HEK293 (cell line): ENCODE data around the gene PGGT1B.

Source experiments
- CTCF ChIA-PET: fragments of 350-600 bp; formaldehyde crosslinking; extraction: SDS; loops from one replicate; lab custom pipeline; 2021; ENCODE audit warnings: antibody characterized with exemption; lab: Yijun Ruan, JAX
- POLR2A ChIA-PET: fragments of 300-600 bp; formaldehyde crosslinking; extraction: SDS; loops from one replicate; lab custom pipeline; 2020; ENCODE audit warnings: antibody characterized with exemption, inconsistent platforms; lab: Yijun Ruan, JAX
- H3K27ac ChIP-seq: fragments of 200-500 bp; sonication (Bioruptor generic); 2 replicates; pipeline ENCODE4 v1.5.1; 2014; ENCODE audit warnings: low read depth, low read length, control low read depth, inconsistent platforms; ENCODE audit errors: extremely low read depth
- H3K36me3 ChIP-seq, 2 experiments: fragments of 200-500 bp in 1 of 2; sonication (Bioruptor generic) in 1 of 2; 1 replicate in 1 of 2; 2 replicates in 1 of 2; pipeline ENCODE4 v1.5.1; 2014 to 2017; ENCODE audit warnings: inconsistent platforms in 2 of 2, low read length in 2 of 2; ENCODE audit not compliant: control insufficient read depth in 2 of 2, insufficient read depth in 1 of 2
- H3K4me1 ChIP-seq: fragments of 200-500 bp; sonication (Bioruptor generic); 2 replicates; pipeline ENCODE4 v1.5.1; 2014; ENCODE audit warnings: mild to moderate bottlenecking, low read length, inconsistent platforms; ENCODE audit not compliant: control insufficient read depth, insufficient read depth
- H3K4me3 ChIP-seq: 2 replicates; pipeline ENCODE4 v1.5.1; 2011; ENCODE audit warnings: low read depth, mild to moderate bottlenecking, control low read depth, low read length, moderate library complexity
- H3K9me3 ChIP-seq: fragments of 200-500 bp; sonication (Bioruptor generic); 2 replicates; pipeline ENCODE4 v1.5.1; 2014; ENCODE audit warnings: low read depth, low read length, inconsistent platforms; ENCODE audit not compliant: control insufficient read depth, insufficient read depth
- BCL11A ChIP-seq: fragments of 450-650 bp; formaldehyde crosslinking; IDR thresholded peaks from 2 replicates; pipeline ENCODE4 v1.5.1; 2016; ENCODE audit warnings: low read depth, missing biosample characterization, missing genetic modification characterization
- KLF17 ChIP-seq: fragments of 450-650 bp; formaldehyde crosslinking; IDR thresholded peaks from 2 replicates; pipeline ENCODE4 v1.5.1; 2016; ENCODE audit warnings: missing biosample characterization, missing genetic modification characterization
- SP3 ChIP-seq: fragments of 450-650 bp; formaldehyde crosslinking; IDR thresholded peaks from 2 replicates; pipeline ENCODE4 v1.5.1; 2016; ENCODE audit warnings: missing biosample characterization, missing genetic modification characterization
- SP7 ChIP-seq: fragments of 450-650 bp; formaldehyde crosslinking; IDR thresholded peaks from 2 replicates; pipeline ENCODE4 v1.5.1; 2016; ENCODE audit warnings: missing biosample characterization, missing genetic modification characterization
- ZBTB21 ChIP-seq: fragments of 450-650 bp; formaldehyde crosslinking; IDR thresholded peaks from 2 replicates; pipeline ENCODE4 v1.5.1; 2017; ENCODE audit warnings: missing biosample characterization, missing genetic modification characterization
- ZBTB8A ChIP-seq: fragments of 450-650 bp; formaldehyde crosslinking; IDR thresholded peaks from 2 replicates; pipeline ENCODE4 v1.5.1; 2016; ENCODE audit warnings: missing biosample characterization, missing genetic modification characterization
- ZNF175 ChIP-seq: fragments of 450-650 bp; formaldehyde crosslinking; IDR thresholded peaks from 2 replicates; pipeline ENCODE4 v1.5.1; 2016; ENCODE audit warnings: missing biosample characterization, missing genetic modification characterization
- ZNF202 ChIP-seq: fragments of 450-650 bp; formaldehyde crosslinking; IDR thresholded peaks from 2 replicates; pipeline ENCODE4 v1.5.1; 2016; ENCODE audit warnings: missing biosample characterization, missing genetic modification characterization, borderline replicate concordance
- ZNF248 ChIP-seq: fragments of 450-650 bp; formaldehyde crosslinking; IDR thresholded peaks from 2 replicates; pipeline ENCODE4 v1.5.1; 2017; ENCODE audit warnings: missing biosample characterization, missing genetic modification characterization
- ZNF341 ChIP-seq: fragments of 450-650 bp; formaldehyde crosslinking; IDR thresholded peaks from 2 replicates; pipeline ENCODE4; 2016; ENCODE audit warnings: low read depth, missing biosample characterization, missing genetic modification characterization
- ZNF510 ChIP-seq: fragments of 450-650 bp; formaldehyde crosslinking; IDR thresholded peaks from 2 replicates; pipeline ENCODE4 v1.5.1; 2018; ENCODE audit warnings: mild to moderate bottlenecking, missing genetic modification characterization, missing biosample characterization; ENCODE audit not compliant: insufficient replicate concordance
- ZNF560 ChIP-seq: fragments of 450-650 bp; formaldehyde crosslinking; IDR thresholded peaks from 2 replicates; pipeline ENCODE4 v1.5.1; 2017; ENCODE audit warnings: missing biosample characterization, missing genetic modification characterization, borderline replicate concordance
- ZNF571 ChIP-seq: fragments of 450-650 bp; formaldehyde crosslinking; IDR thresholded peaks from 2 replicates; pipeline ENCODE4 v1.5.0; 2017; ENCODE audit warnings: missing biosample characterization, missing genetic modification characterization
- ZNF596 ChIP-seq: fragments of 450-650 bp; IDR thresholded peaks from 2 replicates; pipeline ENCODE4 v1.5.0; 2018; ENCODE audit warnings: missing biosample characterization, mild to moderate bottlenecking, missing genetic modification characterization, moderate library complexity
- ZNF600 ChIP-seq: fragments of 450-650 bp; formaldehyde crosslinking; IDR thresholded peaks from 2 replicates; pipeline ENCODE4 v1.5.1; 2016; ENCODE audit warnings: missing biosample characterization, missing genetic modification characterization
- ZNF664 ChIP-seq: fragments of 450-650 bp; formaldehyde crosslinking; IDR thresholded peaks from 2 replicates; pipeline ENCODE4 v1.5.1; 2016; ENCODE audit warnings: missing biosample characterization, missing genetic modification characterization
- ZNF76 ChIP-seq: fragments of 450-650 bp; formaldehyde crosslinking; IDR thresholded peaks from 2 replicates; pipeline ENCODE4; 2016; ENCODE audit warnings: low read depth, missing biosample characterization, missing genetic modification characterization, borderline replicate concordance
- ZNF768 ChIP-seq: fragments of 450-650 bp; formaldehyde crosslinking; IDR thresholded peaks from 2 replicates; pipeline ENCODE4 v1.5.1; 2018; ENCODE audit warnings: missing biosample characterization, mild to moderate bottlenecking, missing genetic modification characterization
- ZNF830 ChIP-seq: fragments of 450-650 bp; IDR thresholded peaks from 2 replicates; pipeline ENCODE4 v1.5.0; 2018; ENCODE audit warnings: missing biosample characterization, missing genetic modification characterization, low read depth, mild to moderate bottlenecking, moderate library complexity
- ZSCAN16 ChIP-seq: fragments of 450-650 bp; formaldehyde crosslinking; IDR thresholded peaks from 2 replicates; pipeline ENCODE4 v1.5.1; 2016; ENCODE audit warnings: missing biosample characterization, missing genetic modification characterization
- TF ChIP-seq, protein P1 (sequence below): fragments of 450-650 bp; formaldehyde crosslinking; IDR thresholded peaks from 2 replicates; pipeline ENCODE4 v1.5.1; 2016; ENCODE audit warnings: missing biosample characterization, missing genetic modification characterization
- TF ChIP-seq, protein P2 (sequence below): fragments of 450-650 bp; formaldehyde crosslinking; IDR thresholded peaks from 2 replicates; pipeline ENCODE4 v1.5.1; 2016; ENCODE audit warnings: missing biosample characterization, missing genetic modification characterization
- TF ChIP-seq, protein P3 (sequence below): fragments of 450-650 bp; formaldehyde crosslinking; IDR thresholded peaks from 2 replicates; pipeline ENCODE4 v1.5.1; 2017; ENCODE audit warnings: missing biosample characterization, missing genetic modification characterization

The PGGT1B gene

GRCh38 chr5:115274584-115274983, 11.9 kb upstream of the PGGT1B start:
- ChIA-PET CTCF (no interaction called here), POLR2A (no interaction called here)
- Histone ChIP-seq H3K36me3 (peaks cover 23 to 28% of the 10 kb centered on the region in 2 experiments), H3K4me3 (no peak overlapping the region), H3K4me1 (no peaks in the 10 kb centered on the region), H3K9me3 (no peaks in the 10 kb centered on the region), H3K27ac (no peak overlapping the region)
- TF ChIP-seq ZNF830 (tag by site-specific recombination), result no peak
- no peak for TF ChIP-seq ZSCAN16 (tag by site-specific recombination)
- TF ChIP-seq SP7 (tag by site-specific recombination), result no peak
- no peak for TF ChIP-seq ZBTB21
- TF ChIP-seq ZNF341, result no peak
- no peak for TF ChIP-seq BCL11A (tag by site-specific recombination)
- TF ChIP-seq ZNF202 (tag by site-specific recombination), result no peak
- TF ChIP-seq SP3 (tag by site-specific recombination), result no peak
- no peak for TF ChIP-seq ZNF560 (tag by site-specific recombination)
- TF ChIP-seq, protein P1, sequence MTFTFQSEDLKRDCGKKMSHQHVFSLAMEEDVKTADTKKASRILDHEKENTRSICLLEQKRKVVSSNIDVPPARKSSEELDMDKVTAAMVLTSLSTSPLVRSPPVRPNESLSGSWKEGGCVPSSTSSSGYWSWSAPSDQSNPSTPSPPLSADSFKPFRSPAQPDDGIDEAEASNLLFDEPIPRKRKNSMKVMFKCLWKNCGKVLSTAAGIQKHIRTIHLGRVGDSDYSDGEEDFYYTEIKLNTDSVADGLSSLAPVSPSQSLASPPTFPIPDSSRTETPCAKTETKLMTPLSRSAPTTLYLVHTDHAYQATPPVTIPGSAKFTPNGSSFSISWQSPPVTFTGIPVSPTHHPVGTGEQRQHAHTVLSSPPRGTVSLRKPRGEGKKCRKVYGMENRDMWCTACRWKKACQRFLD (tag by site-specific recombination), result no peak

- no peak for TF ChIP-seq ZNF768 (tag by site-specific recombination)
- TF ChIP-seq ZNF664 (tag by site-specific recombination), result no peak
- TF ChIP-seq ZNF596 (tag by site-specific recombination), result no peak
- no peak for TF ChIP-seq ZNF571
- no peak for TF ChIP-seq KLF17 (tag by site-specific recombination)
- no peak for TF ChIP-seq ZNF248 (tag by site-specific recombination)
- TF ChIP-seq ZNF510, result no peak
- TF ChIP-seq ZNF175 (tag by site-specific recombination), result no peak
- no peaks in the 10 kb centered on the region for H3K9me3 ChIP-seq
- peaks cover 28 to 34% of the 10 kb centered on the region in 2 experiments for H3K36me3 ChIP-seq
- no peaks in the 10 kb centered on the region for H3K4me1 ChIP-seq
- CTCF ChIA-PET, result no interaction called here
- H3K4me3 ChIP-seq, result no peak overlapping the region
- H3K27ac ChIP-seq, result no peak overlapping the region
- POLR2A ChIA-PET, result no interaction called here
These were observed 9.8 kb upstream of the PGGT1B start for GRCh38 chr5:115272297-115272958.

- Histone ChIP-seq H3K36me3 (peaks cover 28 to 38% of the 10 kb centered on the region in 2 experiments), H3K4me1 (no peaks in the 10 kb centered on the region), H3K4me3 (no peak overlapping the region), H3K27ac (no peak overlapping the region), H3K9me3 (no peaks in the 10 kb centered on the region)
- ChIA-PET POLR2A (no interaction called here), CTCF (no interaction called here)
- TF ChIP-seq ZNF76 (tag by site-specific recombination) (no peak), ZNF600 (tag by site-specific recombination) (no peak), ZNF571 (no peak), ZBTB8A (no peak)
- TF ChIP-seq, protein P2, sequence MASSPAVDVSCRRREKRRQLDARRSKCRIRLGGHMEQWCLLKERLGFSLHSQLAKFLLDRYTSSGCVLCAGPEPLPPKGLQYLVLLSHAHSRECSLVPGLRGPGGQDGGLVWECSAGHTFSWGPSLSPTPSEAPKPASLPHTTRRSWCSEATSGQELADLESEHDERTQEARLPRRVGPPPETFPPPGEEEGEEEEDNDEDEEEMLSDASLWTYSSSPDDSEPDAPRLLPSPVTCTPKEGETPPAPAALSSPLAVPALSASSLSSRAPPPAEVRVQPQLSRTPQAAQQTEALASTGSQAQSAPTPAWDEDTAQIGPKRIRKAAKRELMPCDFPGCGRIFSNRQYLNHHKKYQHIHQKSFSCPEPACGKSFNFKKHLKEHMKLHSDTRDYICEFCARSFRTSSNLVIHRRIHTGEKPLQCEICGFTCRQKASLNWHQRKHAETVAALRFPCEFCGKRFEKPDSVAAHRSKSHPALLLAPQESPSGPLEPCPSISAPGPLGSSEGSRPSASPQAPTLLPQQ, result no peak
- TF ChIP-seq, protein P1 (tag by site-specific recombination), result no peak
- TF ChIP-seq, protein P3, sequence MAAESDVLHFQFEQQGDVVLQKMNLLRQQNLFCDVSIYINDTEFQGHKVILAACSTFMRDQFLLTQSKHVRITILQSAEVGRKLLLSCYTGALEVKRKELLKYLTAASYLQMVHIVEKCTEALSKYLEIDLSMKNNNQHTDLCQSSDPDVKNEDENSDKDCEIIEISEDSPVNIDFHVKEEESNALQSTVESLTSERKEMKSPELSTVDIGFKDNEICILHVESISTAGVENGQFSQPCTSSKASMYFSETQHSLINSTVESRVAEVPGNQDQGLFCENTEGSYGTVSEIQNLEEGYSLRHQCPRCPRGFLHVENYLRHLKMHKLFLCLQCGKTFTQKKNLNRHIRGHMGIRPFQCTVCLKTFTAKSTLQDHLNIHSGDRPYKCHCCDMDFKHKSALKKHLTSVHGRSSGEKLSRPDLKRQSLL (tag by site-specific recombination), result no peak
These were observed 8.8 kb upstream of the PGGT1B start for GRCh38 chr5:115271295-115272050.
